ENCODE results near the gene NUSAP1. TPM values are rescaled to one million over a fixed set of nuclear protein-coding genes. Genes with fewer than 3 reads are reported as not detected.

Gene NUSAP1
- total and polyA plus RNA-seq, 10 of the 15 experiments (the other 5 are each of a cell fraction or from before 2014, with no cell fraction given): 158 to 315 (median 229) TPM

DNA sequence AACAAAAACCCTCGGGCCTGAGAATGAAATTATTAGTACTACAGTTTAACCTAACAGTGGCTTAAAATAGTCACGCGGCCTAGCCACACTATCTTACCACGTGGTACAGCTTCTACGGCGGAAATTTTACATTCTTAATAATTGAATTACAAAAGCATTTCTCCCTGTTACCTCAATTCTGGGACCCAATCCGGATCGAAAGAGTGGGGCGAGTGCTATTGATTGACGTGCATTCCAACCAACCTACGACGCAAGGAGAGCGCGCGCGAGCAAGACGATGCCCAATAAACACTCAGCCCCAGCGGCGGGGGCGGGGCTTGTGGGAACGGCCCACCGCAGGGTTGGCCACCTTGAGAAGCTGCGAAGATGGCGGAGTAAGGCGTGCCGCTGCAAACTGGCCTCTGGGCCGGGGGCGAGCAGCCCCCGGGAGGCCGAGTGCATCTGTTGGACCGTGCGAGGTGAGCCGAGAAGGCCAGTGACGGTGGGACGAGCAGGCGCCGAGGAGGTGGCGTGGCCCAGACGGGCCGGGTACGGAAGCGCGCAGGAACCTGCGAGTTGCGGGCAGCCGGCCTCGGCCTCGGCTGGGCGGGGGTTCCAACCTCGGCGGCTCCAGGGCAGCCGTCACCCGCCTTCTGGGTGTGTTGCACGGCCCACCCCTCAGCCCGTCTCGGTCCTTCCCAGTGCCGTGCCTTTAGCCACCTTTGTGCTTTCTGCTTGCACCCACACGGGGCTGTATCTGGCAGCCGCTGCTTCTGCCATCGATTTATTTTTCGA lies 48.8 kb upstream of the NUSAP1 start (continued):
- TF ChIP-seq CBX3 (IDR thresholded peaks at IDR 0.05; ENCODE audit: borderline replicate concordance, low read depth): no peak
- TF ChIP-seq, protein P1, sequence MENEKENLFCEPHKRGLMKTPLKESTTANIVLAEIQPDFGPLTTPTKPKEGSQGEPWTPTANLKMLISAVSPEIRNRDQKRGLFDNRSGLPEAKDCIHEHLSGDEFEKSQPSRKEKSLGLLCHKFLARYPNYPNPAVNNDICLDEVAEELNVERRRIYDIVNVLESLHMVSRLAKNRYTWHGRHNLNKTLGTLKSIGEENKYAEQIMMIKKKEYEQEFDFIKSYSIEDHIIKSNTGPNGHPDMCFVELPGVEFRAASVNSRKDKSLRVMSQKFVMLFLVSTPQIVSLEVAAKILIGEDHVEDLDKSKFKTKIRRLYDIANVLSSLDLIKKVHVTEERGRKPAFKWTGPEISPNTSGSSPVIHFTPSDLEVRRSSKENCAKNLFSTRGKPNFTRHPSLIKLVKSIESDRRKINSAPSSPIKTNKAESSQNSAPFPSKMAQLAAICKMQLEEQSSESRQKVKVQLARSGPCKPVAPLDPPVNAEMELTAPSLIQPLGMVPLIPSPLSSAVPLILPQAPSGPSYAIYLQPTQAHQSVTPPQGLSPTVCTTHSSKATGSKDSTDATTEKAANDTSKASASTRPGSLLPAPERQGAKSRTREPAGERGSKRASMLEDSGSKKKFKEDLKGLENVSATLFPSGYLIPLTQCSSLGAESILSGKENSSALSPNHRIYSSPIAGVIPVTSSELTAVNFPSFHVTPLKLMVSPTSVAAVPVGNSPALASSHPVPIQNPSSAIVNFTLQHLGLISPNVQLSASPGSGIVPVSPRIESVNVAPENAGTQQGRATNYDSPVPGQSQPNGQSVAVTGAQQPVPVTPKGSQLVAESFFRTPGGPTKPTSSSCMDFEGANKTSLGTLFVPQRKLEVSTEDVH (IDR thresholded peaks at IDR 0.05; ENCODE audit: low read depth, partially characterized antibody): peak; percentile 82
- peak; percentile 94 for TF ChIP-seq CHD2 (IDR thresholded peaks at IDR 0.05; ENCODE audit: borderline replicate concordance, low read depth, low read length)
- peak; percentile 18 to 76; a peak in 2 of 4 replicates for TF ChIP-seq BHLHE40 (IDR thresholded peaks at IDR 0.05; ENCODE audit: borderline replicate concordance in 1 of 2, low read depth in 2 of 2, low read length in 1 of 2)
- TF ChIP-seq TCF3 (IDR thresholded peaks at IDR 0.05; ENCODE audit: borderline replicate concordance, insufficient read depth, low read depth, low read length): no peak
- peak; percentile 52; the same call in 1 of the 2 replicates for TF ChIP-seq MEF2A (IDR thresholded peaks at IDR 0.05; ENCODE audit: insufficient read depth, low read depth, low read length)
- TF ChIP-seq, protein P2, sequence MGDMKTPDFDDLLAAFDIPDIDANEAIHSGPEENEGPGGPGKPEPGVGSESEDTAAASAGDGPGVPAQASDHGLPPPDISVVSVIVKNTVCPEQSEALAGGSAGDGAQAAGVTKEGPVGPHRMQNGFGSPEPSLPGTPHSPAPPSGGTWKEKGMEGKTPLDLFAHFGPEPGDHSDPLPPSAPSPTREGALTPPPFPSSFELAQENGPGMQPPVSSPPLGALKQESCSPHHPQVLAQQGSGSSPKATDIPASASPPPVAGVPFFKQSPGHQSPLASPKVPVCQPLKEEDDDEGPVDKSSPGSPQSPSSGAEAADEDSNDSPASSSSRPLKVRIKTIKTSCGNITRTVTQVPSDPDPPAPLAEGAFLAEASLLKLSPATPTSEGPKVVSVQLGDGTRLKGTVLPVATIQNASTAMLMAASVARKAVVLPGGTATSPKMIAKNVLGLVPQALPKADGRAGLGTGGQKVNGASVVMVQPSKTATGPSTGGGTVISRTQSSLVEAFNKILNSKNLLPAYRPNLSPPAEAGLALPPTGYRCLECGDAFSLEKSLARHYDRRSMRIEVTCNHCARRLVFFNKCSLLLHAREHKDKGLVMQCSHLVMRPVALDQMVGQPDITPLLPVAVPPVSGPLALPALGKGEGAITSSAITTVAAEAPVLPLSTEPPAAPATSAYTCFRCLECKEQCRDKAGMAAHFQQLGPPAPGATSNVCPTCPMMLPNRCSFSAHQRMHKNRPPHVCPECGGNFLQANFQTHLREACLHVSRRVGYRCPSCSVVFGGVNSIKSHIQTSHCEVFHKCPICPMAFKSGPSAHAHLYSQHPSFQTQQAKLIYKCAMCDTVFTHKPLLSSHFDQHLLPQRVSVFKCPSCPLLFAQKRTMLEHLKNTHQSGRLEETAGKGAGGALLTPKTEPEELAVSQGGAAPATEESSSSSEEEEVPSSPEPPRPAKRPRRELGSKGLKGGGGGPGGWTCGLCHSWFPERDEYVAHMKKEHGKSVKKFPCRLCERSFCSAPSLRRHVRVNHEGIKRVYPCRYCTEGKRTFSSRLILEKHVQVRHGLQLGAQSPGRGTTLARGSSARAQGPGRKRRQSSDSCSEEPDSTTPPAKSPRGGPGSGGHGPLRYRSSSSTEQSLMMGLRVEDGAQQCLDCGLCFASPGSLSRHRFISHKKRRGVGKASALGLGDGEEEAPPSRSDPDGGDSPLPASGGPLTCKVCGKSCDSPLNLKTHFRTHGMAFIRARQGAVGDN (IDR thresholded peaks at IDR 0.05): no peak
- TF ChIP-seq RB1 (IDR thresholded peaks at IDR 0.05; ENCODE audit: borderline replicate concordance): peak; percentile 96
- TF ChIP-seq BRCA1 (IDR thresholded peaks at IDR 0.05; ENCODE audit: low read depth, low read length): no peak
- no peak for TF ChIP-seq HDGF (IDR thresholded peaks at IDR 0.05)
- TF ChIP-seq, protein P3, sequence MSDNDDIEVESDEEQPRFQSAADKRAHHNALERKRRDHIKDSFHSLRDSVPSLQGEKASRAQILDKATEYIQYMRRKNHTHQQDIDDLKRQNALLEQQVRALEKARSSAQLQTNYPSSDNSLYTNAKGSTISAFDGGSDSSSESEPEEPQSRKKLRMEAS (IDR thresholded peaks at IDR 0.05; ENCODE audit: low read depth, low read length): no peak; the same call in 1 of the 2 replicates
- TF ChIP-seq NFIC (IDR thresholded peaks at IDR 0.05; ENCODE audit: low read depth, low read length): peak; percentile 12; the same call in 1 of the 2 replicates
- no peak for TF ChIP-seq SUPT20H (IDR thresholded peaks at IDR 0.05; ENCODE audit: borderline replicate concordance, control insufficient read depth, low read depth, low read length)
- no peak for TF ChIP-seq ASH2L (IDR thresholded peaks at IDR 0.05; ENCODE audit: borderline replicate concordance, low read depth)
- no peak for TF ChIP-seq NR2C1 (IDR thresholded peaks at IDR 0.05)
- TF ChIP-seq DPF2 (IDR thresholded peaks at IDR 0.05): peak; percentile 98
- TF ChIP-seq NRF1 (conservative IDR thresholded peaks at IDR 0.05; ENCODE audit: low read depth, low read length): no peak; the same call in 1 of the 2 replicates
- no peak for TF ChIP-seq BMI1 (IDR thresholded peaks at IDR 0.05; ENCODE audit: borderline replicate concordance)
- no peak for TF ChIP-seq JUNB (IDR thresholded peaks at IDR 0.05)
- TF ChIP-seq TCF12 (IDR thresholded peaks at IDR 0.05; ENCODE audit: low read depth, low read length): peak; percentile 28; the same call in 1 of the 2 replicates
- no peak for TF ChIP-seq CHD4 (IDR thresholded peaks at IDR 0.05)
- no peak for TF ChIP-seq ZNF217 (IDR thresholded peaks at IDR 0.05)
- TF ChIP-seq POLR2AphosphoS2 (IDR thresholded peaks at IDR 0.05; ENCODE audit: low read depth, low read length): no peak
- TF ChIP-seq FOXM1 (IDR thresholded peaks at IDR 0.05; ENCODE audit: low read depth, low read length): no peak
- peak; percentile 47 for TF ChIP-seq IKZF1 (conservative IDR thresholded peaks at IDR 0.05)

Measured in GM12878 (cell line).